SH-SY5Y (cell line): Measurements from ENCODE around the gene PRKCZ.

Experiments
- GATA2 ChIP-seq: IDR thresholded peaks from 2 replicates; pipeline ENCODE4 v1.6.1; 2011; ENCODE audit warnings: mild to moderate bottlenecking, low read depth, low read length
- GATA3 ChIP-seq: IDR thresholded peaks from 2 replicates; pipeline ENCODE4 v1.6.1; 2011; ENCODE audit warnings: low read depth, mild to moderate bottlenecking, low read length, moderate library complexity

PRKCZ gene

GRCh38 chr1:2180297-2181245 lies 130.4 kb downstream of the PRKCZ start:
- TF ChIP-seq GATA3, result no peak
- TF ChIP-seq GATA2, result no peak

DNA sequence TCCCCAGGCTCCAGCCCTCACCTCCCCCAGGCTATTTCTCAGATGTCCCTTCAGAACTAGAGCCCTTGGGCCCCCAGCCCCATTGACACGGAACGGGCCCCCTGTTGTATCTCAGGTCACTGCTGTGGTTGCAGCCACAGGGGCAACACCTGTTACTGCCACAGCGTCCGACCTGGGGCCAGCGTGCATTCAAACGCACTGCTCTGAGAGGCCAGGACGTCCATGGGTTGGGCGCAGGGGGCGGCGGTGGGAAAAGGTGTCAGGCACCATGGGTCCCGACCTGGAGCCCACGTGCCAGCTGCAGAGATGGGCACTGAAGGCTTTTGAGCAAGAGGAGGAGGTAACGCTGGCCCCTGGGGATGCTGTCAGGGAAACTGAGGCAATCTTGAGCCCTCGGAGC lies 131.1 kb downstream of the PRKCZ start:
- TF ChIP-seq GATA2 (no peak), GATA3 (no peak)

- no peak for TF ChIP-seq GATA2
- no peak for TF ChIP-seq GATA3
These were observed 131.5 kb downstream of the PRKCZ start for GRCh38 chr1:2181752-2182151.

DNA sequence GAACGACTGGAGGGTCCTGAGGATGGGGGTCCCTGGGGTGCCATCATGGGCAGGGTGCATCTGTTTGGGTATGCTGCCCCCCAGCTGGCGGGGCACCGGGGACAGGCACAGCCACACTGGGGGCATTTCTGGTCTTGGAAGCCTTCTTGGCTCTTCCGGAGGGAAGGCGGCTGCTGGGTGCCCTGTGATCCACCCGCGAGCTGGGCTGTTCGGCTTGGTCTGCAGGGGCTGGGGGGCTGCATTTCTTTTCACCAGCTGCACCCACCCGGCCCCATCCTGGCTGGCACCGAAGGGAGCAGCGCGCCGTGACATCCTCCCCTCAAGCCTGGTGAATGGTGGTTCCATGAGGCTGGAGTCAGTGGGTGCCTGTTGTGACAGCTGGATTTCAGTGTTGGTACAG lies 132.2 kb downstream of the PRKCZ start:
- no peak for TF ChIP-seq GATA2
- no peak for TF ChIP-seq GATA3

GRCh38 chr1:2183937-2184334 lies 133.7 kb downstream of the PRKCZ start:
- TF ChIP-seq GATA2, result no peak
- TF ChIP-seq GATA3, result no peak

- TF ChIP-seq GATA2 (no peak), GATA3 (no peak)
These were observed 134.3 kb downstream of the PRKCZ start for GRCh38 chr1:2184531-2184930.

GRCh38 chr1:2184934-2185333 lies 134.7 kb downstream of the PRKCZ start:
- TF ChIP-seq GATA3, result no peak
- no peak for TF ChIP-seq GATA2

DNA sequence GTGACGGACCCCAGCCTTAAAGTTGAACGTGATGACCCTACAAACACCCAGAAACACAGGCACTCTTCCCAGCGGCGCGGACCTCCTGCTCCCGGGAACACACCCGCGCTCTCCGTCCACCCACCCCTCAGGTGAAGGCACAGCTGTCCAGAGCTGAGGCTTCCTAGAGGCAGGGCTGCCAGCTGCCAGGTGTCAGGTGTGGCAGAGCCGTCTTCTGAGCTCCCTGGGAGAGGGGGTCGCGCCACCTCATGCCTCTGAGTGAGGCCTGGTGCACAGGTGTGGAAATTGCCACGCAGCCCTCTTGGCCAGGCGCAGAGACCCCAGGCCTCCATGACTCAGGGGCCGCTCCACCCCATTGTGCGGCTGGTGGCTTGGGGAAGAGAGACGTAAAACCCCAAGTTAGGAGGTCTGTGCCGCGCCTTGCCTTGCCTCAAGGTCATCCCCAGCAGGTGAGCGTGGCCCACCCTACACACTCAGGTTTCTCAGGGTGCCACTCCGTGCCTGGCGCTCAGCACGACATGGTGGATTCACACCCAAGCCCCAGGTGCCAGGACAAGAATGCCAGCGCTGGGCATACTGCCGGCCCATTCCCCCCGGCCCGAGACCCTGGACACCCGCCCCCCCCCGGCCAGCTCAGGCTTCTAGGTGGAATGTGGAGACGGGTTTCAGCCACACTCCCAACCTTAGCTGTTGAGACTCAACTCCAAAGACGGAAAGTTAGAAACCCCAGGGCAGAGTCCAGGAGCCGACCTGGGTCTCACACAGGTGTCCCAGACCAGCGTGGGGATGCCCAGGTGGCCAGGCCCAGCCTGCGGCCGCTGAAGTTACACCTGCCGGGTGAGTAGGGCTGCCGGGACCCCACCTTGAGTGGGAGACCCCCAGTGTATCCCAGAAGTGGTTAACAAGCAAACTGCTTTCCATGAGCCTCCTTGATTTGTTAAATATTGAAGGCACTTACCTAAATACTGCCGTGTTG lies 136.0 kb downstream of the PRKCZ start:
- no peak for TF ChIP-seq GATA3
- TF ChIP-seq GATA2, result no peak

- TF ChIP-seq GATA2, result no peak
- TF ChIP-seq GATA3, result no peak
These were observed 136.7 kb downstream of the PRKCZ start for GRCh38 chr1:2186901-2187300.

- TF ChIP-seq GATA3, result no peak
- TF ChIP-seq GATA2, result no peak
These were observed 137.4 kb downstream of the PRKCZ start for GRCh38 chr1:2187619-2188018.

DNA sequence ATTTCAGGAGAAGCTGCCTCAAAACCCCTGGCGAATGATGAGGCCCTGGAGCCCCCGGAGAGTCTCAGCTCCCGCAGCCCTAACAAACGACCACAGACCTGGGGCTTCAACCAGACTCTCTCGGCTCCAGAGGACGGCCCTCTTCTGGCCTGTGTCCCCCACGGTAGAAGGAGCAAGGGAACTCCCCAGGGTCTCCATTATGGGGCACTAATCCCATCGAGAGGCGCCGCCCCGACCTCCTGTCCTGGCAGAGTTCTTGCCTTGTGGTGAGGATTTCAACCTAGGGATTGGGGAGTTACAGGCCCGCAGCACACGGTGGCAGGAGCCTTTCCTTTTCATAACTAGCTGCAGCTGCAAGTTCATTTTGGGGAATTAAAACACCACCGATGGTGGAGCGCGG lies 138.1 kb downstream of the PRKCZ start:
- no peak for TF ChIP-seq GATA2

GRCh38 chr1:2189459-2190425 lies 139.5 kb downstream of the PRKCZ start:
- TF ChIP-seq GATA2 (no peak), GATA3 (no peak)

GRCh38 chr1:2190491-2190976 lies 140.3 kb downstream of the PRKCZ start:
- TF ChIP-seq GATA3, result no peak
- TF ChIP-seq GATA2, result no peak
